HG03159 (cell line): Measurements from ENCODE around the gene CYP27C1.
"Not testable (repeated sequence)": the region's sequence is repeated elsewhere in the genome, so short reads cannot be mapped to it uniquely, and the experiment has no call there.

Experiments used
- ATAC-seq: cut with Tn5 transposase; IDR thresholded peaks from one replicate; pipeline ENCODE4 v1.9.1; 2021; ENCODE audit warnings: mild to moderate bottlenecking, moderate library complexity; ENCODE audit not compliant: unreplicated experiment

CYP27C1 gene

GRCh38 chr2:127224135-127224534 is 4.0 kb upstream of the CYP27C1 start:
- not testable (repeated sequence) for ATAC-seq

- ATAC-seq, result no peak
Observed at GRCh38 chr2:127220768-127221527, 849 bp upstream of the CYP27C1 start.

- no peak for ATAC-seq
Observed at GRCh38 chr2:127219171-127220070, 678 bp downstream of the CYP27C1 start.

- ATAC-seq, result no peak
Observed at GRCh38 chr2:127218812-127219170, 1.3 kb downstream of the CYP27C1 start.

- no peak for ATAC-seq
Observed at GRCh38 chr2:127217470-127218325, 2.4 kb downstream of the CYP27C1 start.

- no peak for ATAC-seq
Observed at GRCh38 chr2:127216593-127216992, 3.5 kb downstream of the CYP27C1 start.

- ATAC-seq, result no peak
Observed at GRCh38 chr2:127216095-127216494, 4.0 kb downstream of the CYP27C1 start.

- not testable (repeated sequence) for ATAC-seq
Observed at GRCh38 chr2:127214201-127214600, 5.9 kb downstream of the CYP27C1 start.

- ATAC-seq, result no peak
Observed at GRCh38 chr2:127208313-127208712, 11.8 kb downstream of the CYP27C1 start.

GRCh38 chr2:127205218-127206125 is 14.6 kb downstream of the CYP27C1 start:
- no peak for ATAC-seq

- ATAC-seq, result no peak
Observed at GRCh38 chr2:127201452-127201851, 18.6 kb downstream of the CYP27C1 start.

- ATAC-seq, result no peak
Observed at GRCh38 chr2:127200962-127201361, 19.1 kb downstream of the CYP27C1 start.

GRCh38 chr2:127199223-127199622 is 20.9 kb downstream of the CYP27C1 start:
- ATAC-seq, result no peak

GRCh38 chr2:127197475-127198385 is 22.4 kb downstream of the CYP27C1 start:
- ATAC-seq, result peak; percentile 80

- ATAC-seq, result no peak
Observed at GRCh38 chr2:127196998-127197397, 23.1 kb downstream of the CYP27C1 start.

GRCh38 chr2:127196549-127196948 is 23.6 kb downstream of the CYP27C1 start:
- ATAC-seq, result no peak

GRCh38 chr2:127195140-127196074 is 24.7 kb downstream of the CYP27C1 start:
- ATAC-seq, result no peak

GRCh38 chr2:127194447-127194846 is 25.7 kb downstream of the CYP27C1 start:
- no peak for ATAC-seq
